NCI-H2107 treated with DMSO at 0.1 percent for 48 hours (cell line): ENCODE results near the gene CRYBA4.

Experiments
- DNase-seq: peaks from one replicate; lab custom pipeline; 2025; ENCODE audit not compliant: unreplicated experiment; lab: John Stamatoyannopoulos, UW

The CRYBA4 gene

GRCh38 chr22:26621663-26622062 lies at the start of gene CRYBA4:
TSS of gene CRYBA4 (plus strand) at chr22:26621963. CDS start at chr22:26622597, 634 bp downstream.
- no peak for DNase-seq

GRCh38 chr22:26573026-26573662 lies 48.6 kb upstream of the CRYBA4 start:
- no peak for DNase-seq

- DNase-seq, result no peak
Observed at GRCh38 chr22:26574001-26574723, 47.6 kb upstream of the CRYBA4 start.

GRCh38 chr22:26576026-26576680 lies 45.6 kb upstream of the CRYBA4 start:
- no peak for DNase-seq

- no peak for DNase-seq
Observed at GRCh38 chr22:26577081-26577480, 44.7 kb upstream of the CRYBA4 start.

GRCh38 chr22:26579331-26579886 lies 42.4 kb upstream of the CRYBA4 start:
- DNase-seq, result no peak

GRCh38 chr22:26580240-26580962 lies 41.4 kb upstream of the CRYBA4 start:
- DNase-seq, result no peak

GRCh38 chr22:26581026-26581425 lies 40.7 kb upstream of the CRYBA4 start:
- DNase-seq, result no peak

GRCh38 chr22:26581633-26582168 lies 40.1 kb upstream of the CRYBA4 start:
- no peak for DNase-seq

- DNase-seq, result no peak
Observed at GRCh38 chr22:26584010-26584409, 37.8 kb upstream of the CRYBA4 start.

- DNase-seq, result no peak
Observed at GRCh38 chr22:26585104-26585790, 36.5 kb upstream of the CRYBA4 start.

GRCh38 chr22:26586556-26587325 lies 35.0 kb upstream of the CRYBA4 start:
- DNase-seq, result no peak

- no peak for DNase-seq
Observed at GRCh38 chr22:26587991-26588613, 33.7 kb upstream of the CRYBA4 start.

- no peak for DNase-seq
Observed at GRCh38 chr22:26588729-26589366, 32.9 kb upstream of the CRYBA4 start.

GRCh38 chr22:26589367-26589844 lies 32.4 kb upstream of the CRYBA4 start:
- DNase-seq, result no peak

- DNase-seq, result no peak
Observed at GRCh38 chr22:26589845-26590736, 31.7 kb upstream of the CRYBA4 start, which contains the start of gene TPST2. TSS of gene TPST2 (minus strand) at chr22:26590132. CDS start at chr22:26541630, 48,502 bp downstream.

- DNase-seq, result no peak
Observed at GRCh38 chr22:26592421-26592891, 29.3 kb upstream of the CRYBA4 start.
